Adrenal gland (tissue), 12 donors: ENCODE measurements around the gene DISP2. TPM values are rescaled to one million over a fixed set of nuclear protein-coding genes. Genes with fewer than 3 reads are reported as not detected.
A peak's percentile ranks its signal among the peaks of the same experiment; 100 is the strongest.

Experiments used
- DNase-seq, 7 donors: peaks; one replicate each; pipeline ENCODE4 v3.0.0-alpha.2; 2019 to 2020
- H3K27ac ChIP-seq, 5 donors: fragments of 200-600 bp; sonication (generic) in 4 of 5; 1 replicate in 3 of 5; 2 replicates in 2 of 5; pipeline versions ENCODE4 v1.5.1 to v1.8.0; 2016 to 2020; ENCODE audit warnings: mild to moderate bottlenecking in 1 of 5
- H3K27me3 ChIP-seq: fragments of 200-600 bp; 2 replicates; pipeline ENCODE4 v1.8.0; 2021
- H3K36me3 ChIP-seq, 2 donors: fragments of 200-600 bp; replicated peaks in 1 of 2; 1 replicate in 1 of 2; 2 replicates in 1 of 2; pipeline versions ENCODE4 v1.5.1 to v1.8.0; 2018 to 2022
- H3K4me1 ChIP-seq, 2 donors: fragments of 200-600 bp; replicated peaks in 1 of 2; 1 replicate in 1 of 2; 2 replicates in 1 of 2; pipeline versions ENCODE4 v1.5.1 to v1.8.0; 2018 to 2021
- H3K4me3 ChIP-seq, 4 donors: fragments of 200-600 bp; sonication (generic) in 3 of 4; one replicate each; pipeline ENCODE4 v1.5.1; 2016 to 2018
- H3K9me3 ChIP-seq, 3 donors: fragments of 200-600 bp; sonication (generic) in 1 of 3; replicated peaks in 1 of 3; 1 replicate in 2 of 3; 2 replicates in 1 of 3; pipeline versions ENCODE4 v1.5.1 to v1.8.0; 2016 to 2021
- POLR2A ChIP-seq, 2 donors: fragments of 450-650 bp; IDR thresholded peaks; one replicate each; pipeline ENCODE4 v1.6.1; 2017; ENCODE audit warnings: antibody characterized with exemption in 2 of 2, mild to moderate bottlenecking in 2 of 2, moderate library complexity in 1 of 2
- WGBS, 4 donors: extraction: QIAGEN DNeasy Blood & Tissue Kit in 2 of 4; methylation state at CpG; one replicate each; pipeline versions ENCODE4 v1.1.5 to v1.1.7; 2013 to 2017; 5-methylcytosine and 5-hydroxymethylcytosine counted together
- intact Hi-C, 2 donors: fragments of 100-400 bp; cut with DNase I; formaldehyde crosslinking; loops; one replicate each; pipeline versions ENCODE4 v1.14.1 to v1.15.0; 2022 to 2023
- polyA plus RNA-seq, 3 donors: library from polyadenylated mRNA; stranded (reverse); fragments of 200-250 nt in 2 of 3; fragments of 350-450 nt in 1 of 3; fragmentation: Illumina TruSeq in 1 of 3; extraction: RNeasy Lipid Tissue Mini Kit (QIAGEN cat#74804) in 1 of 3; gene quantifications; one replicate each; pipeline ENCODE4 v1.2.3, GENCODE V29; 2013 to 2014
- total RNA-seq, 9 donors: library from RNA; depleted of rRNA in 4 of 9; stranded (reverse); fragments of >200 nt in 4 of 9; fragments of 120-200 nt in 1 of 9; fragmentation: NEBNext Ultra II Directional in 1 of 9; extraction: Animal tissue kit (Norgen Biotek cat#: 25700) in 1 of 9; gene quantifications; one replicate each; pipeline versions ENCODE4 v1.1.0 to v1.2.4, GENCODE V29; 2013 to 2023
- TF ChIP-seq, protein P1 (sequence below), 6 experiments: fragments of 450-650 bp in 4 of 6; fragments of 200-600 bp in 2 of 6; sonication (generic) in 1 of 6; IDR thresholded peaks; 1 replicate in 5 of 6; 2 replicates in 1 of 6; pipeline versions ENCODE4 v1.5.1 to v1.8.0; 2016 to 2021; ENCODE audit warnings: antibody characterized with exemption in 6 of 6, mild to moderate bottlenecking in 2 of 6, moderate library complexity in 1 of 6
- donor health status: healthy with polysubstance abuse.
- donor health status: Bipolar disorder and iron deficiency.
- donor health status: DM: yes; HTN: yes; CAD: no.
- donor health status: DM: no; HTN: no; CAD: no.
- donor health status: DM: no; HTN: no; CAD: no.
- donor health status: DM: yes; HTN: yes; CAD: no.

DISP2 gene
- total and polyA plus RNA-seq, 12 donors, result 0.36 to 19.4 (median 1.2) TPM; not detected in 1

DNA sequence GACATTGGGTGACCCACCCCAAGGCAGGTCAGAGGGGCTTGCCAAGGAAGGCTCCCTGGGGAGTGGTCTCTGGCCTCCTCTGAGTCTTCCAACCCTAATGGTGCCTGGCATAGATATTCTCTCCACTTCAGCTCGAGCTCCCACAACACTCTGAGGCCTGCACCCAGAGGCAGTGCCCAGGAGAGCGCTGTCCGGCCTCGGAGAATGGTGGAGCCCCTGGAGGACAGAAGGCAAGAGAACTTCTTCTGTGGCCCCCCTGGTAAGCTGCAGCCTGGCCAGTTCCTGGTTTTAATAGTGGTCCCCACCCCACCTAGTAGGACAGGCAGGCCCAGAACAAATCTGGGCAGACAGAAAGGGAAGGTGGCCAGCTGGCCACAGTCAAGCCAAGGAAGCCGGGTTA is 7.0 kb downstream of the DISP2 start:
- WGBS, 4 donors, result 80 to 96% (median 95%) methylated on average over 2 to 5 of the region's 5 CpGs; no CpG with 5 or more reads in 1 of the 4 donors
- DNase-seq, result no peak
- intact Hi-C loops, result loop anchor here in 1 of 2 donors (10.0 kb wide), 1 partner anchor 50 kb away; no protein-coding TSS in a partner anchor
- no peaks in the 10 kb centered on the region for H3K36me3 ChIP-seq
- H3K4me3 ChIP-seq, result no peak overlapping the region
- no peak overlapping the region for H3K27ac ChIP-seq
- no peaks in the 10 kb centered on the region for H3K9me3 ChIP-seq
- no peaks in the 10 kb centered on the region for H3K27me3 ChIP-seq
- peaks cover 0 to 14% of the 10 kb centered on the region in 2 donors for H3K4me1 ChIP-seq
- no peak for TF ChIP-seq POLR2A (IDR thresholded peaks at IDR 0.05)
- TF ChIP-seq, protein P1, sequence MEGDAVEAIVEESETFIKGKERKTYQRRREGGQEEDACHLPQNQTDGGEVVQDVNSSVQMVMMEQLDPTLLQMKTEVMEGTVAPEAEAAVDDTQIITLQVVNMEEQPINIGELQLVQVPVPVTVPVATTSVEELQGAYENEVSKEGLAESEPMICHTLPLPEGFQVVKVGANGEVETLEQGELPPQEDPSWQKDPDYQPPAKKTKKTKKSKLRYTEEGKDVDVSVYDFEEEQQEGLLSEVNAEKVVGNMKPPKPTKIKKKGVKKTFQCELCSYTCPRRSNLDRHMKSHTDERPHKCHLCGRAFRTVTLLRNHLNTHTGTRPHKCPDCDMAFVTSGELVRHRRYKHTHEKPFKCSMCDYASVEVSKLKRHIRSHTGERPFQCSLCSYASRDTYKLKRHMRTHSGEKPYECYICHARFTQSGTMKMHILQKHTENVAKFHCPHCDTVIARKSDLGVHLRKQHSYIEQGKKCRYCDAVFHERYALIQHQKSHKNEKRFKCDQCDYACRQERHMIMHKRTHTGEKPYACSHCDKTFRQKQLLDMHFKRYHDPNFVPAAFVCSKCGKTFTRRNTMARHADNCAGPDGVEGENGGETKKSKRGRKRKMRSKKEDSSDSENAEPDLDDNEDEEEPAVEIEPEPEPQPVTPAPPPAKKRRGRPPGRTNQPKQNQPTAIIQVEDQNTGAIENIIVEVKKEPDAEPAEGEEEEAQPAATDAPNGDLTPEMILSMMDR (IDR thresholded peaks at IDR 0.05), result no peak

DNA sequence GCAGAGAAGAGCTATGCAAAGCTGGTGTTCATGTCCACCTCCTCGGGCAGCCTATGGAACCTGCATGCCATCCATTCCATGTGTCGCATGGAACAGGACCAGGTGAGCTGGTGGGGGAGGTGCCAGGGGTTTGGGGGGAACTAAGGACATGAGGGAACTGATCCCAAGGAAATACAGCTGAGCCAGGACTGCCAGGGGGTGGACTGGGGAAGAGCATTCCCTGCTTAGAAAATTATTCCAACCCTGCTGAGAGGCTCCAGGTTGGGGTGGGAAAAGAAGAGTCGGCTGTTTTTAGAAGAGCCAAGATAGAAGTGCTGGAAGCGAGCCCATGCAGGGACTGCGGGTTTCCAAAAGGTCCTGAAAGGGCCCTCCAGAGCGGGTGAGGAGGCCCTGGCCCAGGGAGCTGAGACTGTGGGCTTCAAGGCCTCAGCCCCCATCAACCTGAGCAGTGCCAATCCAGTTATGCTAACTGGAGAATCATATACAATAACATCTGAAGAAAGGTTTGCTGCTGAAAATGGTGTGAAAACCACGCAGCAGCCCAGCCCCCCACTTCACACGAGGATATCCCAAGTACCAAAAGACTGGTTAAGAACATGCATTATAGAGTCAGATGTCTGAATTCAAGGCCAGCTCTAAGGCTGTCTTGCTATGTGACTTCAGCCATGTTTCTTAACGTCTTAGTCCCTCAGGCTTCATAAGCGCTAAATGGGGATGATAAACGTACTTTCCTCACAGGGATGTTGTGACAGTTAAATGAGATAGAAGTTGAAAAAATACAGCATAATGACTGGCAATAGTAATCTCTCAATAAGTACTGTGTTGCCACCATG is 7.8 kb downstream of the DISP2 start:
- 90 to 92% (median 91%) methylated on average over 10 to 11 of the region's 11 CpGs for WGBS, 4 donors
- H3K9me3 ChIP-seq, result no peaks in the 10 kb centered on the region
- no peak for DNase-seq

DNA sequence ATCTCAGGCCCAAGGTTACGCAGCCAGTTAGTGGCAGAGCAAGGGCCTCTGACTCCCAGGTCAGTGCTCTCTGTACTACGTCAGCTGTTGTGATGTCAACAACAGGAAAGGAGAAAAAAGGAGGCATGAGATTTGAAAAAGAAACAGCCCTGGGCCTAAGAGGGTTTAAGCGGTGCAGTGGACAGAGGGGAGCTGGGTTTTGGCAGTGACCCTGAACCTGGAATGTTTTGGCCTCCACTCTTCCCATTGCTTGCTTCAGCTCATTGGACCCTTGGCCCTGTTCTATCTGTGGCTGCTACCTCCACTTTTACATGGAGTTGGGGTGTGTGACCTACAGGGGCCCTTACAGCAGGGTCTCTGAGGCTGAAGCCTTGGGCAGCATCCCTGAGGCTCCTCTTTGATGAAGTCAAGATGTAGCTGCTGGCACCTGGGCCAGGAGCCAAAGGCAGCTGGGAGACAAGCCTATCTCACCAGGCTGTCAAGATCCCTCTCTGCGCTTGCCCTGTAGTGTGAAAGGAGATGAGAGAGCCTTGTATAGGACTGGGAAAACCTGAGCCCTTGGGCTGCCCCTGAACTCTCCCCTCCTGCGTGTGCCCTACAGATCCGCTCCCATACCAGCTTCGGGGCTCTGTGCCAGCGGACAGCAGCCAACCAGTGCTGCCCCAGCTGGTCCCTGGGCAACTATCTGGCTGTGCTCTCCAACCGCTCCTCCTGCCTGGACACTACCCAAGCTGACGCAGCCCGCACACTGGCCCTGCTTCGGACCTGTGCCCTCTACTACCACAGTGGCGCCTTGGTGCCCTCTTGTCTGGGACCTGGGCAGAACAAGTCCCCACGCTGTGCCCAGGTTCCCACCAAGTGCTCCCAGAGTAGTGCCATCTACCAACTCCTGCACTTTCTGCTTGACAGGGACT is 8.7 kb downstream of the DISP2 start:
- DNase-seq, result peak; percentile 47 to 79 (median 69)
- WGBS, 4 donors, result 81 to 87% (median 85%) methylated on average over 14 of the region's 14 CpGs
- intact Hi-C loops, result loop anchor here in 1 of 2 donors (10.0 kb wide), 1 partner anchor 48 kb away; no protein-coding TSS in a partner anchor
- Histone ChIP-seq H3K4me1 (peaks cover 0 to 14% of the 10 kb centered on the region in 2 donors), H3K27me3 (no peaks in the 10 kb centered on the region), H3K9me3 (no peaks in the 10 kb centered on the region), H3K27ac (peak overlapping the region in 1 of 5 donors; percentile 17), H3K36me3 (no peaks in the 10 kb centered on the region), H3K4me3 (no peak overlapping the region)
- TF ChIP-seq, protein P1 (IDR thresholded peaks at IDR 0.05), result no peak
- no peak for TF ChIP-seq POLR2A (IDR thresholded peaks at IDR 0.05)

More for the DNA sequence above, 7.8 kb downstream of the DISP2 start:
- Histone ChIP-seq H3K4me1 (peaks cover 0 to 14% of the 10 kb centered on the region in 2 donors), H3K4me3 (no peak overlapping the region), H3K27me3 (no peaks in the 10 kb centered on the region), H3K36me3 (no peaks in the 10 kb centered on the region), H3K27ac (no peak overlapping the region)
- TF ChIP-seq, protein P1 (IDR thresholded peaks at IDR 0.05), result no peak
- no peak for TF ChIP-seq POLR2A (IDR thresholded peaks at IDR 0.05)
- intact Hi-C loops, result loop anchor here in 1 of 2 donors (10.0 kb wide), 1 partner anchor 49 kb away; no protein-coding TSS in a partner anchor

DNA sequence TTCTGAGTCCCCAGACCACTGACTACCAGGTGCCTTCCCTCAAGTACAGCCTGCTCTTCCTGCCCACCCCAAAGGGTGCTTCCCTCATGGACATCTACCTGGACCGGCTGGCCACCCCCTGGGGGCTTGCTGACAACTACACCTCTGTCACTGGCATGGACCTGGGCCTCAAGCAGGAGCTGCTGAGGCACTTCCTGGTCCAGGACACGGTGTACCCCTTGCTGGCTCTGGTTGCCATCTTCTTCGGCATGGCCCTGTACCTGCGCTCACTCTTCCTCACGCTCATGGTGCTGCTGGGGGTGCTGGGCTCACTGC is 9.3 kb downstream of the DISP2 start:
- Histone ChIP-seq H3K27ac (peak overlapping the region in 1 of 5 donors; percentile 17), H3K36me3 (no peaks in the 10 kb centered on the region), H3K4me1 (peaks cover 0 to 14% of the 10 kb centered on the region in 2 donors), H3K4me3 (no peak overlapping the region), H3K27me3 (no peaks in the 10 kb centered on the region), H3K9me3 (no peaks in the 10 kb centered on the region)
- no peak for TF ChIP-seq POLR2A (IDR thresholded peaks at IDR 0.05)
- TF ChIP-seq, protein P1 (IDR thresholded peaks at IDR 0.05), result no peak
- intact Hi-C loops, result loop anchor here in 1 of 2 donors (10.0 kb wide), 1 partner anchor 47 kb away; no protein-coding TSS in a partner anchor
- 80 to 91% (median 87%) methylated on average over 5 of the region's 5 CpGs for WGBS, 4 donors
- no peak for DNase-seq
